Measurements from ENCODE around the gene RNF31. TPM values are rescaled to one million over a fixed set of nuclear protein-coding genes. Genes with fewer than 3 reads are reported as not detected.

RNF31 gene
- total and polyA plus RNA-seq, 2 of the 13 experiments (the other 11 are each of a cell fraction or from before 2014, with no cell fraction given) = 48.2 to 86.8 TPM

- TF ChIP-seq BRF2 (CRISPR knock-in tag; IDR thresholded peaks at IDR 0.05) (peak; percentile 84), EED (CRISPR knock-in tag; IDR thresholded peaks at IDR 0.05) (peak; percentile 89), ZNF432 (CRISPR knock-in tag; IDR thresholded peaks at IDR 0.05; ENCODE audit: borderline replicate concordance) (no peak), DRAP1 (CRISPR knock-in tag; IDR thresholded peaks at IDR 0.05) (peak; percentile 93), SETDB1 (CRISPR knock-in tag; IDR thresholded peaks at IDR 0.05; ENCODE audit: borderline replicate concordance) (no peak), NCOR1 (IDR thresholded peaks at IDR 0.05; ENCODE audit: borderline replicate concordance, low read length) (peak; percentile 99), CAMTA2 (CRISPR knock-in tag; IDR thresholded peaks at IDR 0.05; ENCODE audit: borderline replicate concordance) (no peak), DBP (CRISPR knock-in tag; IDR thresholded peaks at IDR 0.05; ENCODE audit: not compliant biosample characterization) (peak; percentile 90), JUN (CRISPR knock-in tag; IDR thresholded peaks at IDR 0.05) (peak; percentile 96), TIGD3 (CRISPR knock-in tag; IDR thresholded peaks at IDR 0.05; ENCODE audit: borderline replicate concordance) (peak; percentile 93; the same call in 1 of the 2 replicates), ZNF468 (CRISPR knock-in tag; IDR thresholded peaks at IDR 0.05) (peak; percentile 93; the same call in 1 of the 2 replicates), POLR2AphosphoS2 (IDR thresholded peaks at IDR 0.05; ENCODE audit: low read depth, low read length) (0 out of 2 replicates have a peak, but pooled peaks have one; percentile 26), ZNF296 (CRISPR knock-in tag; conservative IDR thresholded peaks at IDR 0.05) (no peak), ZNF572 (CRISPR knock-in tag; IDR thresholded peaks at IDR 0.05) (peak; percentile 98), SP2 (CRISPR knock-in tag; IDR thresholded peaks at IDR 0.05) (peak; percentile 63), ZNF367 (CRISPR knock-in tag; IDR thresholded peaks at IDR 0.05; ENCODE audit: borderline replicate concordance) (0 out of 2 replicates have a peak, but pooled peaks have one; percentile 81), PRPF4 (IDR thresholded peaks at IDR 0.05; ENCODE audit: low read depth, low read length, poor library complexity, severe bottlenecking) (peak; percentile 26), RBFOX2 (IDR thresholded peaks at IDR 0.05; ENCODE audit: low read depth, low read length) (peak; percentile 88), ZBTB14 (CRISPR knock-in tag; IDR thresholded peaks at IDR 0.05) (peak; percentile 83), JARID2 (CRISPR knock-in tag; IDR thresholded peaks at IDR 0.05; ENCODE audit: insufficient replicate concordance) (peak; percentile 98)
Observed at GRCh38 chr14:24113801-24114531, 33.3 kb upstream of the RNF31 start (continued).

Data from HepG2 (cell line).